H1 (cell line): ENCODE data around the gene PITPNC1. TPM values are rescaled to one million over a fixed set of nuclear protein-coding genes. Genes with fewer than 3 reads are reported as not detected.

Experiments used
- CTCF ChIA-PET: fragments of 300-600 bp; sonication (Branson Sonifier 250); formaldehyde crosslinking; loops from one replicate; lab custom pipeline; 2021; ENCODE audit not compliant: partially characterized antibody; lab: Charles Lee
- POLR2A ChIA-PET: fragments of 300-600 bp; sonication (Branson Sonifier 250); formaldehyde crosslinking; loops from one replicate; lab custom pipeline; 2021; ENCODE audit warnings: inconsistent platforms; ENCODE audit not compliant: partially characterized antibody; lab: Charles Lee
- DNase-seq, 2 experiments: peaks; one replicate each; pipeline versions ENCODE4 v3.0.0 to v3.0.0-alpha.2; 2010 to 2022; ENCODE audit warnings: low spot score in 2 of 2, low read depth in 1 of 2, mixed read lengths in 1 of 2
- FAIRE-seq: peaks from 2 replicates; lab custom pipeline; 2011; peaks lifted over from hg19 to GRCh38; lab: Jason Lieb, UNC
- H2AFZ ChIP-seq: 2 replicates; pipeline ENCODE4 v1.8.1; 2012; ENCODE audit warnings: low read length, inconsistent platforms
- H2AK5ac ChIP-seq: 2 replicates; pipeline ENCODE4 v1.6.1; 2013; ENCODE audit warnings: low read depth, low read length
- H2BK120ac ChIP-seq: replicated peaks from 2 replicates; pipeline ENCODE3; 2013; ENCODE audit warnings: low read depth, low read length, inconsistent platforms
- H2BK12ac ChIP-seq: 2 replicates; pipeline ENCODE4 v1.6.1; 2013; ENCODE audit warnings: low read depth, low read length
- H2BK15ac ChIP-seq: 2 replicates; pipeline ENCODE4 v1.6.1; 2013; ENCODE audit warnings: low read length
- H2BK20ac ChIP-seq: 2 replicates; pipeline ENCODE4 v1.6.1; 2013; ENCODE audit warnings: low read length
- H2BK5ac ChIP-seq: 2 replicates; pipeline ENCODE4 v1.6.1; 2013; ENCODE audit warnings: low read depth, low read length
- H3K14ac ChIP-seq: 2 replicates; pipeline ENCODE4 v1.6.1; 2013; ENCODE audit warnings: inconsistent platforms; ENCODE audit not compliant: insufficient read length
- H3K18ac ChIP-seq: 2 replicates; pipeline ENCODE4 v1.6.1; 2013; ENCODE audit warnings: low read length; ENCODE audit errors: extremely low read depth
- H3K23ac ChIP-seq: 2 replicates; pipeline ENCODE4 v1.6.1; 2013; ENCODE audit warnings: inconsistent platforms; ENCODE audit not compliant: insufficient read length
- H3K23me2 ChIP-seq: 2 replicates; pipeline ENCODE4 v1.6.1; 2013; ENCODE audit warnings: low read depth, low read length
- H3K27ac ChIP-seq: 2 replicates; pipeline ENCODE4 v1.6.1; 2011; ENCODE audit warnings: low read depth, low read length, inconsistent platforms
- H3K27me3 ChIP-seq, 4 experiments: replicated peaks in 1 of 4; 1 replicate in 1 of 4; 2 replicates in 3 of 4; pipeline versions ENCODE4 v1.6.1 to v1.8.1; 2011 to 2013; ENCODE audit warnings: low read length in 3 of 4, mild to moderate bottlenecking in 3 of 4, inconsistent platforms in 2 of 4, mixed read lengths in 2 of 4, moderate library complexity in 1 of 4; ENCODE audit not compliant: control insufficient read depth in 3 of 4, insufficient read depth in 3 of 4; ENCODE audit errors: extremely low read depth in 1 of 4
- H3K36me3 ChIP-seq, 4 experiments: 2 replicates each; pipeline versions ENCODE4 v1.6.1 to v1.8.1; 2011 to 2013; ENCODE audit warnings: mild to moderate bottlenecking in 4 of 4, low read length in 3 of 4, moderate library complexity in 2 of 4, control low read depth in 1 of 4, inconsistent platforms in 1 of 4; ENCODE audit not compliant: insufficient read depth in 4 of 4, control insufficient read depth in 2 of 4
- H3K4ac ChIP-seq: replicated peaks from 2 replicates; pipeline ENCODE3; 2013; ENCODE audit warnings: low read length, low read depth, mixed read lengths, inconsistent platforms; ENCODE audit not compliant: insufficient read length
- H3K4me1 ChIP-seq, 4 experiments: replicated peaks in 1 of 4; 1 replicate in 1 of 4; 2 replicates in 3 of 4; pipeline versions ENCODE4 v1.6.1 to v1.8.1; 2011 to 2013; ENCODE audit warnings: low read length in 3 of 4, inconsistent platforms in 2 of 4, mixed read lengths in 1 of 4; ENCODE audit not compliant: insufficient read depth in 4 of 4, control insufficient read depth in 3 of 4
- H3K4me2 ChIP-seq, 2 experiments: 2 replicates each; pipeline versions ENCODE4 v1.6.1 to v1.8.1; 2011 to 2013; ENCODE audit warnings: low read depth in 2 of 2, low read length in 2 of 2, control low read depth in 1 of 2, inconsistent platforms in 1 of 2, mild to moderate bottlenecking in 1 of 2; ENCODE audit not compliant: insufficient read depth in 1 of 2
- H3K4me3 ChIP-seq, 4 experiments: fragments of 200-600, 300-600 bp in 1 of 4; sonication (generic), shearing (Covaris generic), sonication (Bioruptor Twin) in 1 of 4; 2 replicates each; pipeline versions ENCODE4 v1.5.1 to v1.8.1; 2011 to 2016; ENCODE audit warnings: low read length in 4 of 4, low read depth in 3 of 4, control low read depth in 2 of 4, inconsistent platforms in 2 of 4, mild to moderate bottlenecking in 2 of 4, mixed read lengths in 1 of 4, moderate library complexity in 1 of 4; ENCODE audit not compliant: insufficient read depth in 2 of 4; ENCODE audit errors: extremely low read depth in 1 of 4
- H3K56ac ChIP-seq: replicated peaks from 2 replicates; pipeline ENCODE3; 2013; ENCODE audit warnings: low read depth, mild to moderate bottlenecking, mixed read lengths, low read length, inconsistent platforms; ENCODE audit not compliant: insufficient read length
- H3K79me1 ChIP-seq: 2 replicates; pipeline ENCODE4 v1.6.1; 2013; ENCODE audit warnings: low read depth, low read length, control low read depth
- H3K79me2 ChIP-seq, 2 experiments: 2 replicates each; pipeline versions ENCODE4 v1.6.1 to v1.8.1; 2012 to 2013; ENCODE audit warnings: low read length in 2 of 2, mild to moderate bottlenecking in 2 of 2, inconsistent platforms in 1 of 2; ENCODE audit not compliant: insufficient read depth in 2 of 2, control insufficient read depth in 1 of 2
- H3K9ac ChIP-seq, 4 experiments: replicated peaks in 1 of 4; 1 replicate in 1 of 4; 2 replicates in 3 of 4; pipeline versions ENCODE4 v1.6.1 to v1.8.1; 2011 to 2013; ENCODE audit warnings: low read depth in 3 of 4, low read length in 3 of 4, control low read depth in 2 of 4, mild to moderate bottlenecking in 2 of 4, moderate library complexity in 2 of 4, inconsistent platforms in 1 of 4; ENCODE audit errors: extremely low read depth in 1 of 4
- H3K9me3 ChIP-seq, 2 experiments: 2 replicates each; pipeline versions ENCODE4 v1.6.1 to v1.8.1; 2012 to 2013; ENCODE audit warnings: mild to moderate bottlenecking in 2 of 2, moderate library complexity in 2 of 2, control low read depth in 1 of 2, inconsistent platforms in 1 of 2, low read depth in 1 of 2, low read length in 1 of 2, mixed read lengths in 1 of 2; ENCODE audit not compliant: insufficient read depth in 2 of 2
- H4K20me1 ChIP-seq, 2 experiments: replicated peaks in 1 of 2; 2 replicates each; pipeline versions ENCODE3 to v1.8.1; 2011 to 2013; ENCODE audit warnings: inconsistent platforms in 2 of 2, low read length in 2 of 2, mild to moderate bottlenecking in 1 of 2; ENCODE audit not compliant: insufficient read depth in 2 of 2, control insufficient read depth in 1 of 2
- H4K5ac ChIP-seq: 2 replicates; pipeline ENCODE4 v1.6.1; 2013; ENCODE audit warnings: low read length, low read depth, mixed read lengths, inconsistent platforms; ENCODE audit not compliant: insufficient read length
- H4K8ac ChIP-seq: 2 replicates; pipeline ENCODE4 v1.8.0; 2013; ENCODE audit warnings: mild to moderate bottlenecking, moderate library complexity, low read length, inconsistent platforms; ENCODE audit not compliant: insufficient read depth; ENCODE audit errors: extremely low read depth
- H4K91ac ChIP-seq: replicated peaks from 2 replicates; pipeline ENCODE3; 2013; ENCODE audit warnings: low read length, mixed read lengths, inconsistent platforms; ENCODE audit not compliant: insufficient read length
- SP4 ChIP-seq: IDR thresholded peaks from 2 replicates; pipeline ENCODE4 v1.6.1; 2012; ENCODE audit warnings: low read length, inconsistent platforms
- WGBS, 2 experiments: shearing (Covaris generic) in 1 of 2; methylation state at CpG; one replicate each; pipeline versions ENCODE4 v1.1.6 to v1.1.7; 2013 to 2015; ENCODE audit warnings: low lambda C conversion rate in 2 of 2, mixed read lengths in 2 of 2, inconsistent platforms in 1 of 2, low coverage in 1 of 2, missing lambda C conversion rate in 1 of 2; ENCODE audit not compliant: insufficient replicate concordance in 2 of 2, insufficient coverage in 1 of 2, insufficient read length in 1 of 2; ENCODE audit errors: extremely low coverage in 1 of 2, missing lambda C conversion rate in 1 of 2; 5-methylcytosine and 5-hydroxymethylcytosine counted together
- polyA plus RNA-seq, 7 experiments: library from polyadenylated mRNA; depleted of rRNA in 3 of 7; stranded (reverse) in 5 of 7; unstranded in 2 of 7; fragments of >200 nt in 5 of 7; fragments of 200-250 nt in 2 of 7; gene quantifications; 1 replicate in 5 of 7; 2 replicates in 1 of 7; 4 replicates in 1 of 7; pipeline versions ENCODE4 v1.2.1 to v1.2.3, GENCODE V29; 2011 to 2013; ENCODE audit warnings: missing spikeins in 2 of 7, mixed read lengths in 2 of 7
- total RNA-seq: library from RNA; stranded (reverse); fragmentation: NEBNext Ultra II Directional; extraction: Animal tissue kit (Norgen Biotek cat#: 25700); gene quantifications from 2 replicates; pipeline ENCODE4 v1.2.1, GENCODE V29; 2021

Gene PITPNC1
- total and polyA plus RNA-seq, 2 of the 8 experiments (the other 6 are each of a cell fraction or from before 2014, with no cell fraction given), result 17.6 to 54.7 TPM

- H2BK20ac ChIP-seq, result no peak overlapping the region
- no peaks in the 10 kb centered on the region for H3K79me2 ChIP-seq
- 90% methylated on average over 8 of the region's 8 CpGs; no CpG with 5 or more reads in 1 of the 2 experiments for WGBS, 2 experiments
- no peak overlapping the region for H4K91ac ChIP-seq
- peaks cover 0 to 13% (median 0%) of the 10 kb centered on the region in 4 experiments; a peak in 3 of 8 replicates for H3K36me3 ChIP-seq
- DNase-seq (peak; percentile 29 to 62), FAIRE-seq (no peak)
- H3K14ac ChIP-seq, result no peak overlapping the region
- H4K5ac ChIP-seq, result no peak overlapping the region
- H3K27me3 ChIP-seq, result no peaks in the 10 kb centered on the region
- H3K4me2 ChIP-seq, result no peak overlapping the region
- H2BK5ac ChIP-seq, result no peak overlapping the region
- no peak overlapping the region for H2BK120ac ChIP-seq
- H3K56ac ChIP-seq, result no peak overlapping the region
- H3K4ac ChIP-seq, result no peak overlapping the region
- no peak overlapping the region for H3K4me3 ChIP-seq
- no peak overlapping the region for H4K8ac ChIP-seq
- POLR2A ChIA-PET, result interaction anchor here (1.2 kb wide), 1 partner anchor 250 kb away, joined by 3 read pairs; no protein-coding TSS in a partner anchor
- no peak overlapping the region for H2BK15ac ChIP-seq
- H3K4me1 ChIP-seq, result no peaks in the 10 kb centered on the region
- no peak overlapping the region for H2AK5ac ChIP-seq
- no peaks in the 10 kb centered on the region for H3K23me2 ChIP-seq
- no peak overlapping the region for H2BK12ac ChIP-seq
- H3K23ac ChIP-seq, result no peak overlapping the region
- H4K20me1 ChIP-seq, result peaks cover 0 to 1% of the 10 kb centered on the region in 2 experiments
- no peaks in the 10 kb centered on the region for H3K79me1 ChIP-seq
- H3K27ac ChIP-seq, result no peak overlapping the region
- peaks cover 0 to 3% of the 10 kb centered on the region in 2 experiments; a peak in 1 of 4 replicates for H3K9me3 ChIP-seq
- CTCF ChIA-PET, result interaction anchor here (0.8 to 4.0 kb wide), 26 partner anchors 9 to 257 kb away, joined by 3 to 18 read pairs (median 4); no protein-coding TSS in a partner anchor
- H3K9ac ChIP-seq, result no peak overlapping the region
- no peak overlapping the region for H3K18ac ChIP-seq
- no peak overlapping the region for H2AFZ ChIP-seq
- no peak for TF ChIP-seq SP4
Measured at GRCh38 chr17:67628580-67629013, 251.5 kb downstream of the PITPNC1 start.
